AG04449 (cell line): ENCODE data around the gene SPATA25.

Experiments used
- CTCF ChIA-PET: fragments of 350-600 bp; formaldehyde crosslinking; extraction: SDS; loops from one replicate; lab custom pipeline; 2021; ENCODE audit warnings: antibody characterized with exemption; lab: Yijun Ruan, JAX
- POLR2A ChIA-PET: fragments of 400-600, 350-600 bp; formaldehyde crosslinking; extraction: SDS; loops from one replicate; lab custom pipeline; 2020; ENCODE audit warnings: antibody characterized with exemption, inconsistent platforms; lab: Yijun Ruan, JAX
- DNase-seq: peaks from one replicate; pipeline ENCODE4 v3.0.0-alpha.2; 2010; ENCODE audit warnings: low read depth, low spot score
- H3K4me3 ChIP-seq: 2 replicates; pipeline ENCODE4 v1.5.1; 2011; ENCODE audit warnings: low read depth, mild to moderate bottlenecking, control low read depth, low read length
- TF ChIP-seq, protein P1 (sequence below): IDR thresholded peaks from one replicate; pipeline ENCODE4 v1.5.1; 2011; ENCODE audit warnings: mild to moderate bottlenecking, moderate library complexity, low read length, control low read depth, inconsistent platforms; ENCODE audit not compliant: insufficient read depth; ENCODE audit errors: missing control alignments

The SPATA25 gene

DNA sequence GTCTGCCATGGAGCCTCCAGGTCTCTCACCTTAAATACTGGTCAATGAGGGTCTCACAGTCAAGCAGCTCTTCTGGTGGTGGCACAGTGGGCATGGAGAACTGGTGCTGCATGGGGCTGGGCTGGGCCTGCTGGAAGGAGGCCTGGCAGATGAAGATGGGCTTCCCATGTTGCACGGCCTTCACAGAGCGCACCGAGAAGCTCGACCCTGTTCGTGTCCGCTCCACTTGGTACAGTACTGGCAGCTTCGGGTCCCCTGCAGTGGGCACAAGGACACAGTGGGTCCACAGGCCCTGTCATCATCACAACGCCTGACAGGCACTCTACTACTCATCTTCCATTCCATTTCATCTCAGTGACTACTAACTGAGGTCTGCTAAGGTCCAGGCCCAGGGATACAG, 39.0 kb downstream of the SPATA25 start:
- TF ChIP-seq, protein P1, sequence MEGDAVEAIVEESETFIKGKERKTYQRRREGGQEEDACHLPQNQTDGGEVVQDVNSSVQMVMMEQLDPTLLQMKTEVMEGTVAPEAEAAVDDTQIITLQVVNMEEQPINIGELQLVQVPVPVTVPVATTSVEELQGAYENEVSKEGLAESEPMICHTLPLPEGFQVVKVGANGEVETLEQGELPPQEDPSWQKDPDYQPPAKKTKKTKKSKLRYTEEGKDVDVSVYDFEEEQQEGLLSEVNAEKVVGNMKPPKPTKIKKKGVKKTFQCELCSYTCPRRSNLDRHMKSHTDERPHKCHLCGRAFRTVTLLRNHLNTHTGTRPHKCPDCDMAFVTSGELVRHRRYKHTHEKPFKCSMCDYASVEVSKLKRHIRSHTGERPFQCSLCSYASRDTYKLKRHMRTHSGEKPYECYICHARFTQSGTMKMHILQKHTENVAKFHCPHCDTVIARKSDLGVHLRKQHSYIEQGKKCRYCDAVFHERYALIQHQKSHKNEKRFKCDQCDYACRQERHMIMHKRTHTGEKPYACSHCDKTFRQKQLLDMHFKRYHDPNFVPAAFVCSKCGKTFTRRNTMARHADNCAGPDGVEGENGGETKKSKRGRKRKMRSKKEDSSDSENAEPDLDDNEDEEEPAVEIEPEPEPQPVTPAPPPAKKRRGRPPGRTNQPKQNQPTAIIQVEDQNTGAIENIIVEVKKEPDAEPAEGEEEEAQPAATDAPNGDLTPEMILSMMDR, result no peak
- DNase-seq, result no peak
- H3K4me3 ChIP-seq, result no peak overlapping the region
- ChIA-PET CTCF (no interaction called here), POLR2A (no interaction called here)

DNA sequence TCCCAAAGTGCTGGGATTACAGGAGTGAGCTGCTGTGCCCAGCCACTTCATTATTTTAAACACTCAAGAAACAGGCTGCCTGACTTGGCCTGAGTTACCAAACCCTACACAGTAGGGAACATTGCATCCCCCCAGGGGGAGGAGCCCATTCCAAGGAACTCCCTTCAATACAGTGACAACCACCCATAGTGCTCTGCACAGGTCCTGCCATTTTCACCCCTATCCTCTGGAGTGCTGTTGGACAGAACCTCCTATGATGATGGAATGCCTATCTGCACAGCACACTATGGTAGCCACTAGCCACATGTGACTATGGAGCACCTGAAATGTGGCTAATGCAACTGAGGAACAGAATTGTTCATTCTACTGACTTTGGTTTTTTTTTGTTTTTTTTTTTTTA, 42.0 kb downstream of the SPATA25 start:
- ChIA-PET POLR2A (no interaction called here), CTCF (interaction anchor here (0.8 kb wide), 1 partner anchor 23 kb away, joined by 3 read pairs; no protein-coding TSS in a partner anchor)
- TF ChIP-seq, protein P1, result no peak

DNA sequence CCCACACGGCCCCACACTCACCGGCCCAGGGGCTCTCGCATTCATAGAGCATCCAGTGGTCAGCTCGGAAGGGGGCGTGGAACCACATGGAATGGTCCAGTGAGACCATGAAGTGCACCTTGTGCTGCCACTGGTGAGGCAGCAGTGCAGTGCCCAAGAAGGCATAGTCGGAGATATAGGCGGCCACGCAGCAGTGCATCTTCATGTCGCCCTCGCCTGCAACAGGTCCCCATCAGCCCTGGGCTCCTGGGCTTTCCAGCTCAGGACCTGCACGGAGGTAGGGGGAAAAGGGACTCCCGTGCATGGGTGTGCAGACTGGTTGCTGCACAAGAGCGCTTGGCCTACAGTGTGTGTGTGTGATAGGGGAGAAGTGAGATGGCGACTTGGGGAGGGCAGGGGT, 43.9 kb downstream of the SPATA25 start:
- ChIA-PET CTCF (no interaction called here), POLR2A (interaction anchor here (0.6 kb wide), 1 partner anchor 1485 kb away, joined by 3 read pairs; no protein-coding TSS in a partner anchor)
- DNase-seq, result no peak
- TF ChIP-seq, protein P1, result no peak
- H3K4me3 ChIP-seq, result no peak overlapping the region

More for the DNA sequence above, 42.0 kb downstream of the SPATA25 start:
- H3K4me3 ChIP-seq, result no peak overlapping the region
- no peak for DNase-seq

DNA sequence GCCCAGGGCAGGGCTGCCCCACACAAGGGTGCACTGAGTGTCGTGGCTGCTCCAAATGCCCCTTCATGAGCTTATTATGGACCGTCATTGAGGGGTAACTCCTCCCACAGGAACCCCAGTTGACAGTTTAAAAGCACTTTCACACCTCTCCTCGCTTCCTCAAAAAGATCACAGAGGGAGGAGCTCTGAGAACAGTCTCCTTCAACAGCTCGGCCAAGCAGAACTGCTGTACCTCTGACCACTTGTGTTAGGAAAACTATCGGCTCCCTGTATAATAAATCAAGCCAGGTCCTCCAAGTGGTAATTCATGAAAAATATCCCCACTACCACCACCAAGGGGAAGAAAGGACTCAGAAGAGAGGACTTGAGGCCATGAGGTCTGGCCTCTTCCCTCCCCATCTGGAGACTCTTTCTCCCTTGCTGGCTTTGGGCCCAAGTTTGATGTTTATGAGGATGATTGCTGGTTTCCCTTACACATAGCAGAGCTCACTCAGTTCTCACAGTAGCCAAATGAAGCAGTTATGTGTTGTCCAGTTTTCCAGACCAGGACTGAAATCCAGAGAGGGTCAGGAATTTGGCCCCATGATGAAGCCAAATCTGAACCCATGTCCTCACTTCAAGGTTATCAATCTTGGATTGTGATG, 45.1 kb downstream of the SPATA25 start:
- no peak overlapping the region for H3K4me3 ChIP-seq
- TF ChIP-seq, protein P1, result no peak
- CTCF ChIA-PET, result interaction anchor here (0.8 to 2.1 kb wide), 5 partner anchors 9 to 48 kb away, joined by 3 to 6 read pairs (median 3); partner anchors contain the start of gene SNX21
- POLR2A ChIA-PET, result interaction anchor here (0.7 to 1.9 kb wide), 5 partner anchors 9 to 93 kb away, joined by 3 to 9 read pairs (median 4); partner anchors contain the start of genes ACOT8, PCIF1 and SNX21
- DNase-seq, result peak; percentile 23

DNA sequence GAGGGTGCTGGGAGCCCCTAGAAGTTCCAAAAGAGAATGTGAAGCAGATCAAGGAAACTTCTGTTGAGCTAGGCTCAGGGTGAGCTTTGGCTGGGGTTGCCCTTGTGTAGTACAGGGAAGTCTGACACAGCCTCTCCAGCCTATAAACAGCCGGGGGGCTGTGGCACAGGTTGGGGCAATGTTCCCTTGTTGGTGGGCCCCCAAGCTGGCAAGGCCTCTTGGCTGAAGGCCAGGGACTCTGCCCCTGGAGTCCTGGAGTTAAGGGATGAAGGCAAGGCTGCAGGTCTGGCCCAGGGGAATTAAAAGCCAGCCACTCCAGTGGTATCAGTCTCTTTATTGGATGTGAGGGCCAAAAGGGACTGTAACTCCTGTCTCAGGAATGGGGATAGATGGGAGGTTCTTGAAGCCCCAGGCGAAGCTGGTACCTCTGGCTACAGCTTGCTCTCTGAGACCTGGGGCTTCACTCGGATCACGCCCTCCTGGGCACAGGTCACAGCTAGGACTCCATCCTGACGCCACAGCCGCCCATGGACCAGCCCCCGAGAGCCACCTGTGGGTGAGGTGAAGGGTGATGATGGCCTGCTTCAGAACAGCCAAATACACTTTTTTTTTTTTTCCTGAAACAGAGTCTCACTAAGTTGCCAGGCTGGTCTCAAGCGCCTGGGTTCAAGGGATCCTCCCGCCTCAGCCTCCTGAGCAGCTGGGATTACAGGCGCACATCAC, 45.9 kb downstream of the SPATA25 start:
- ChIA-PET CTCF (interaction anchor here (1.0 to 2.1 kb wide), 4 partner anchors 18 to 49 kb away, joined by 3 to 6 read pairs (median 3); no protein-coding TSS in a partner anchor), POLR2A (interaction anchor here (0.7 to 1.9 kb wide), 5 partner anchors 8 to 93 kb away, joined by 3 to 9 read pairs (median 4); partner anchors contain the start of genes ACOT8, PCIF1 and SNX21)
- DNase-seq, result no peak
- TF ChIP-seq, protein P1, result no peak
- no peak overlapping the region for H3K4me3 ChIP-seq
